ENCODE results near the gene TCF4.
A peak's percentile ranks its signal among the peaks of the same experiment; 100 is the strongest.

TCF4 gene

GRCh38 chr18:55491616-55492015 lies 96.4 kb downstream of the TCF4 start:
- Mint-ChIP-seq H3K27ac (no peak overlapping the region), H3K36me3 (ENCODE audit: low read depth) (no peaks in the 10 kb centered on the region), H3K4me3 (no peak overlapping the region), H3K27me3 (ENCODE audit: low read depth) (peaks cover 31% of the 10 kb centered on the region), H3K4me1 (ENCODE audit: low read depth) (peaks cover 6% of the 10 kb centered on the region), H3K9me3 (no peaks in the 10 kb centered on the region)

- peaks cover 8% of the 10 kb centered on the region for H3K4me1 Mint-ChIP-seq (ENCODE audit: low read depth)
- H3K4me3 Mint-ChIP-seq, result no peak overlapping the region
- no peaks in the 10 kb centered on the region for H3K9me3 Mint-ChIP-seq
- H3K36me3 Mint-ChIP-seq (ENCODE audit: low read depth), result no peaks in the 10 kb centered on the region
- H3K27me3 Mint-ChIP-seq (ENCODE audit: low read depth), result peaks cover 22% of the 10 kb centered on the region
- no peak overlapping the region for H3K27ac Mint-ChIP-seq
Measured at GRCh38 chr18:55489034-55489986, 98.7 kb downstream of the TCF4 start.

DNA sequence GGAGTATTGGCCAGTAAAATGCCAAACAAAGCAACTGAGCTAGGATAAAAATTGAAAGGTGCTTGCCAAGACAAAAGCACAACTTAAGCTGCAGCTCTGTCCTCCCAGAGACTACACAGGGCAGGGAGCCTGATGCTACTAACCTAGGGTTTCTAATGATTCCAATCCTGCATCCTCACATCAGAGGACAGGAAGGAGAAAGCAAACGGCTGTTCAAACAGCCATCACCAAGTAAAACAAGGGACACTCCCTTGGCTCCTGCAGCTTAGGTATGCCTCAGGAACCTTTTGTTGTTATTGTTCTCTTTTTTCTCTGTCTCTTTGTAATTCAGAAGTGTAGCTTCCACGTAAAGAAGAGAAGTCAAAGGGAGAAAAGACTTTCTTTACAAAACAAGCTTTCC lies 99.5 kb downstream of the TCF4 start:
- no peak overlapping the region for H3K4me3 Mint-ChIP-seq

GRCh38 chr18:55487997-55488396 lies 100.0 kb downstream of the TCF4 start:
- Mint-ChIP-seq H3K4me3 (no peak overlapping the region), H3K27me3 (ENCODE audit: low read depth) (peaks cover 19% of the 10 kb centered on the region), H3K36me3 (ENCODE audit: low read depth) (no peaks in the 10 kb centered on the region), H3K27ac (no peak overlapping the region), H3K4me1 (ENCODE audit: low read depth) (peaks cover 8% of the 10 kb centered on the region), H3K9me3 (no peaks in the 10 kb centered on the region)

More for the DNA sequence above, 99.5 kb downstream of the TCF4 start:
- Mint-ChIP-seq H3K36me3 (ENCODE audit: low read depth) (no peaks in the 10 kb centered on the region), H3K9me3 (no peaks in the 10 kb centered on the region), H3K27me3 (ENCODE audit: low read depth) (peaks cover 22% of the 10 kb centered on the region), H3K4me1 (ENCODE audit: low read depth) (peaks cover 8% of the 10 kb centered on the region), H3K27ac (no peak overlapping the region)

- H3K9me3 Mint-ChIP-seq, result no peaks in the 10 kb centered on the region
- no peak overlapping the region for H3K27ac Mint-ChIP-seq
- peaks cover 15% of the 10 kb centered on the region for H3K27me3 Mint-ChIP-seq (ENCODE audit: low read depth)
- no peaks in the 10 kb centered on the region for H3K36me3 Mint-ChIP-seq (ENCODE audit: low read depth)
- H3K4me1 Mint-ChIP-seq (ENCODE audit: low read depth), result peaks cover 8% of the 10 kb centered on the region
- no peak overlapping the region for H3K4me3 Mint-ChIP-seq
Measured at GRCh38 chr18:55486936-55487335, 101.1 kb downstream of the TCF4 start.

DNA sequence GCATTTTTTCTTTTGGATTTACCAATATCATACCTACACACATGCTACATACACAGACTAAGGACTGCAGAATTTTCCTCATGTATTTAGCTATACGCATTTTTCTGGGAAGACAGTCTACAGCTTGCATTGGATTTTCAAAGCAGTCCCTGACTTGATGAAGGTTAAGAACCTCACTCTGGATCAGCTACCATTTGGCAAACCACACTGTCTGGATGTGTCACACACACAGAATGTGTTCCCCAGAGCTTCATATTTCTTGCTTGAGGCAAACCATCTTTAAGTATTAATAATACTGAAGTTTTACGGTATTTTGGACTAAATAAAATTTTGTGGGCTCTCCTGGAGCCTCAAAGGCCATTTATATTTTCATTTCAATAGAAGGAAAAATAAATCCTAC lies 102.3 kb downstream of the TCF4 start:
- no peak overlapping the region for H3K27ac Mint-ChIP-seq
- peaks cover 8% of the 10 kb centered on the region for H3K4me1 Mint-ChIP-seq (ENCODE audit: low read depth)
- peaks cover 15% of the 10 kb centered on the region for H3K27me3 Mint-ChIP-seq (ENCODE audit: low read depth)
- H3K36me3 Mint-ChIP-seq (ENCODE audit: low read depth), result no peaks in the 10 kb centered on the region
- no peaks in the 10 kb centered on the region for H3K9me3 Mint-ChIP-seq
- no peak overlapping the region for H3K4me3 Mint-ChIP-seq

DNA sequence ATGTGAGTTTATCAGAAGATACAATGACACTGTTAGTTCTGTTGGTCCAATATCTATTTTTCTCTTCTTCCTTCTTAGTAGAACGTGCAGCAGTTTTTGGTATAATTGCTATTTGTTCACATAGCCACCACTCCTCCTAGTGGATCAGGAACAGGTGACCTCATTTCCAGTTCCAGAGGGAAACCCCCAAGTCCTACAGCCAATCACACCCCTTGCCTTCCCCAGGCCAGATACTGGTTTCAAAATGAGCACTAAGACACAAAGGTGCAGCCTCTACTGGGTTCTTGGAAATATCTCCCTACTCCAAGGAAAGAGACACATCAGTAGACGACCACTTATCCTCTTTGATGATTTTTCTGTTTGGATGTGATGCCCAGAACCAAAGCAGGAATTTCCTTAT lies 103.2 kb downstream of the TCF4 start:
- Mint-ChIP-seq H3K4me3 (no peak overlapping the region), H3K27ac (no peak overlapping the region), H3K4me1 (ENCODE audit: low read depth) (peaks cover 7% of the 10 kb centered on the region), H3K27me3 (ENCODE audit: low read depth) (peaks cover 14% of the 10 kb centered on the region), H3K9me3 (no peaks in the 10 kb centered on the region), H3K36me3 (ENCODE audit: low read depth) (no peaks in the 10 kb centered on the region)

DNA sequence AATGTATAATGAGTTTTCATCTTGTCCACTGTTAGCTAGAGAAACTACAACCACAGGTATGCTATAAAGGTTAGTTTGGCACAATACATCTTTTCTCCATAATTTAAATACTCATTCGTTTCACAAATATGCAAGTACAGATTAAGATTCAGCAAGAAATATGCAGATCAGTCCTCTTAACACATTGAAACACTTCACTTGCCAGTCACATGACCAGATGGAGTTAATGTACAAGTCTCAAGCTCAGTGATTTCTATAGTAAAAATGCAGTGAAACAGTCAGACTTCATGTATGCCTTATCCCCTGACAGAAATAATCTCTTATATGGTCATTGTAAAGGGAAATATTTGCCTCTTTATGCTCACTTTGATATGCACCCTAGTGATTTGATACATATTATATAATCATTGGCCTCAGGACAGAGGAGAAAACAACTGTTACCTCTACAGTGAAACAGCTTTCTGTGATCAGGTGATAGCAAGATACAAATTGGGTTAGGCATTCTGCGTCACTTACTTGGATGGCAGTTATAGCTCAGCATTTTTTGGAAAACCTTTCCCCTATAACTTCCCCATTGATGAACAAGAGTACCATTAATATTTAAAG lies 104.6 kb downstream of the TCF4 start:
- no peak overlapping the region for H3K27ac Mint-ChIP-seq
- peaks cover 8% of the 10 kb centered on the region for H3K27me3 Mint-ChIP-seq (ENCODE audit: low read depth)
- H3K4me3 Mint-ChIP-seq, result no peak overlapping the region
- peaks cover 2% of the 10 kb centered on the region for H3K4me1 Mint-ChIP-seq (ENCODE audit: low read depth)
- H3K9me3 Mint-ChIP-seq, result no peaks in the 10 kb centered on the region
- peaks cover 3% of the 10 kb centered on the region for H3K36me3 Mint-ChIP-seq (ENCODE audit: low read depth)

- Mint-ChIP-seq H3K27me3 (ENCODE audit: low read depth) (no peaks in the 10 kb centered on the region), H3K36me3 (ENCODE audit: low read depth) (peaks cover 3% of the 10 kb centered on the region), H3K4me1 (ENCODE audit: low read depth) (peaks cover 11% of the 10 kb centered on the region), H3K4me3 (no peak overlapping the region), H3K9me3 (no peaks in the 10 kb centered on the region), H3K27ac (no peak overlapping the region)
Measured at GRCh38 chr18:55479656-55480420, 108.2 kb downstream of the TCF4 start.

GRCh38 chr18:55477860-55478581 lies 110.0 kb downstream of the TCF4 start:
- Mint-ChIP-seq H3K9me3 (no peaks in the 10 kb centered on the region), H3K27ac (peak overlapping the region; percentile 86), H3K27me3 (ENCODE audit: low read depth) (no peaks in the 10 kb centered on the region), H3K4me3 (peak overlapping the region; percentile 87), H3K36me3 (ENCODE audit: low read depth) (peaks cover 3% of the 10 kb centered on the region), H3K4me1 (ENCODE audit: low read depth) (peaks cover 9% of the 10 kb centered on the region)

DNA sequence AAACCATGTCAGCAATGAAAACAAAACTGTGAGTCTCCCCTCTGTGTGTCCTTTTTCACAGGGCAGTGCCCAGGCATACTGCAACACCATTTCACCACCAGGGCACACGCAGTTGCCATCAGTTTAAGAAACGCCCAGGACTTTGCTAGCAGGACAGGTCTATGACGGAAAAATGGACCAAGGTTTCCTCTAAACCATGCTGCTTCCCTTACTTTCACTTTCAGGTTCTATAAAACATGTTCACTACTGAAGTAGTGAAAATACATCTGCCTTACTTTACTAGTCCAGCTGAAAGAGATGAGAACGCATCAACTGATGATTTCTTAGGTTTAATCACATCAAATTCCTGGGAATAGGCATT lies 110.5 kb downstream of the TCF4 start:
- H3K4me3 Mint-ChIP-seq, result peak overlapping the region; percentile 87
- H3K27me3 Mint-ChIP-seq (ENCODE audit: low read depth), result no peaks in the 10 kb centered on the region
- H3K27ac Mint-ChIP-seq, result peak overlapping the region; percentile 86
- peaks cover 3% of the 10 kb centered on the region for H3K36me3 Mint-ChIP-seq (ENCODE audit: low read depth)
- H3K4me1 Mint-ChIP-seq (ENCODE audit: low read depth), result peaks cover 9% of the 10 kb centered on the region
- H3K9me3 Mint-ChIP-seq, result no peaks in the 10 kb centered on the region

DNA sequence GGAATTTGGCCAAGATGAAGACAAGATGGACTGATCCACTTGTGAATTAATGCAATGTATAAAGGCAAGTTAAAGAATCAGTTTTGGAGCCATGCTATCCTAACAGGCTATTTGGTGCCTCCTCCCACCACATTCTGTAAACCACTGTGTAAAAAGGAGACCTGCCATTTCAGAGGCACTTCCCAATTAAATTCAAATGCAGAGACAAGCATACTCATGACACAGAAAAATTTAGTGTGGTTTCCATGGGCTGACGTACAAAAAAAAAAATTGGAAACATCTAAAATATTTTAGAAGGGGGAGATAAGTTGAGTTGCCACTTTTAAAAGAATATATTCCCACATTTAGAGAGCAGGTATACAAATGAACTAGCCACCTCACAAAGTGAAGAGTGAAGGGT lies 112.1 kb downstream of the TCF4 start:
- H3K27me3 Mint-ChIP-seq (ENCODE audit: low read depth), result no peaks in the 10 kb centered on the region
- H3K27ac Mint-ChIP-seq, result no peak overlapping the region
- H3K4me1 Mint-ChIP-seq (ENCODE audit: low read depth), result peaks cover 9% of the 10 kb centered on the region
- H3K36me3 Mint-ChIP-seq (ENCODE audit: low read depth), result peaks cover 3% of the 10 kb centered on the region
- no peak overlapping the region for H3K4me3 Mint-ChIP-seq
- no peaks in the 10 kb centered on the region for H3K9me3 Mint-ChIP-seq

- peaks cover 9% of the 10 kb centered on the region for H3K4me1 Mint-ChIP-seq (ENCODE audit: low read depth)
- no peak overlapping the region for H3K4me3 Mint-ChIP-seq
- H3K27me3 Mint-ChIP-seq (ENCODE audit: low read depth), result no peaks in the 10 kb centered on the region
- H3K36me3 Mint-ChIP-seq (ENCODE audit: low read depth), result peaks cover 3% of the 10 kb centered on the region
- no peak overlapping the region for H3K27ac Mint-ChIP-seq
- H3K9me3 Mint-ChIP-seq, result no peaks in the 10 kb centered on the region
Measured at GRCh38 chr18:55475467-55475866, 112.5 kb downstream of the TCF4 start.

GRCh38 chr18:55473560-55473959 lies 114.4 kb downstream of the TCF4 start:
- no peaks in the 10 kb centered on the region for H3K27me3 Mint-ChIP-seq (ENCODE audit: low read depth)
- no peaks in the 10 kb centered on the region for H3K9me3 Mint-ChIP-seq
- H3K4me3 Mint-ChIP-seq, result no peak overlapping the region
- peaks cover 9% of the 10 kb centered on the region for H3K4me1 Mint-ChIP-seq (ENCODE audit: low read depth)
- H3K36me3 Mint-ChIP-seq (ENCODE audit: low read depth), result no peaks in the 10 kb centered on the region
- no peak overlapping the region for H3K27ac Mint-ChIP-seq

Data from T-helper 1 cell treated with Interleukin-12 subunit alpha and Interleukin-12 subunit beta and Interleukin-4 antibody, amounts not matched to agents 30 μg/mL and 1 μg/mL, for 36 hours (primary cell).